MM.1S (cell line): ENCODE results near the gene PALM2AKAP2.

Experiments used
- EZH2phosphoT487 ChIP-seq: fragments of 300-600 bp; sonication (generic); IDR thresholded peaks from 2 replicates; pipeline ENCODE4 v1.6.1; 2018; ENCODE audit warnings: antibody characterized with exemption, low read length
- TF ChIP-seq, protein P1 (sequence below): fragments of 300-600 bp; sonication (generic); IDR thresholded peaks from 2 replicates; pipeline ENCODE4 v1.5.1; 2016; ENCODE audit warnings: antibody characterized with exemption, low read length, mixed read lengths

DNA sequence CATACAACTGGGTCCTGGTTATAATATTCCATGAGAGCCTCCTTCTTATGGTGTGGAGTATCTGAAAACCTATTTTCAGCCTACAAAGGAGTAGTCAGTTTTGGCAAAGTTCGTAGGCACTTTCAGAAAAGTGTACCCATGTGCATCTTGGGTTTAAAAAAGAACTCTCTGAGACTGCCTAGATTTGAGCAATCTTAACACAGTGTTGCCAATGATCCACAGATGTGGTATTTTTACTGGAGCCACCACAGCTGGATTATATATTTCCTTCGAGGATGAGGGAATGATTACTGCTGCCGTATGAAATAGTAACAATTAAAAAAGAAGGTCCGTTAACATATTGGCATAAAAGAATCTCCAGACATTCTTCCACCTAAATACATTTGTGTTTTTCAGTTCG is 1.1 kb downstream of the PALM2AKAP2 start:
- TF ChIP-seq, protein P1, sequence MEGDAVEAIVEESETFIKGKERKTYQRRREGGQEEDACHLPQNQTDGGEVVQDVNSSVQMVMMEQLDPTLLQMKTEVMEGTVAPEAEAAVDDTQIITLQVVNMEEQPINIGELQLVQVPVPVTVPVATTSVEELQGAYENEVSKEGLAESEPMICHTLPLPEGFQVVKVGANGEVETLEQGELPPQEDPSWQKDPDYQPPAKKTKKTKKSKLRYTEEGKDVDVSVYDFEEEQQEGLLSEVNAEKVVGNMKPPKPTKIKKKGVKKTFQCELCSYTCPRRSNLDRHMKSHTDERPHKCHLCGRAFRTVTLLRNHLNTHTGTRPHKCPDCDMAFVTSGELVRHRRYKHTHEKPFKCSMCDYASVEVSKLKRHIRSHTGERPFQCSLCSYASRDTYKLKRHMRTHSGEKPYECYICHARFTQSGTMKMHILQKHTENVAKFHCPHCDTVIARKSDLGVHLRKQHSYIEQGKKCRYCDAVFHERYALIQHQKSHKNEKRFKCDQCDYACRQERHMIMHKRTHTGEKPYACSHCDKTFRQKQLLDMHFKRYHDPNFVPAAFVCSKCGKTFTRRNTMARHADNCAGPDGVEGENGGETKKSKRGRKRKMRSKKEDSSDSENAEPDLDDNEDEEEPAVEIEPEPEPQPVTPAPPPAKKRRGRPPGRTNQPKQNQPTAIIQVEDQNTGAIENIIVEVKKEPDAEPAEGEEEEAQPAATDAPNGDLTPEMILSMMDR = no peak
- no peak for TF ChIP-seq EZH2phosphoT487
